ENCODE results near the gene TRERF1.

DNA sequence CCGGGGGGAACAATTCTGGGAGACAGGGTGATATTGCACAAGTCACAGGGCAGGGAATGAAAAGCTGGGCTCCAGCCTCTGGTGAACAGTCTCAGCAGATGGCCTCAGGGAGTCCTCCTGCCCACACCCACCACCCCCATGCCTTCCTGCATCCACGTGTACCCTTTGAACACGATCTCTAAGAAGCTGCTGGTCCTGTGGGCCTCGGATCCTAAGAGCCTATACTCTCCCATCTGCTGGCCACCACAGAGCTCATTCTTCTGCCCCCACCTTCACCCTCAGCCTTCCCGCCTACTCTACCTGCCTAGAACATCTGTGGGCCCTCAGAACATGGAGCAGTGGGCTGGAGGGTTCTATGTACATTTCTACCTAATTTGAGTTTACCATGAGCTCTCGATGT, 60.3 kb downstream of the TRERF1 start:
- TF ChIP-seq EP300 (IDR thresholded peaks at IDR 0.05; ENCODE audit: borderline replicate concordance in 1 of 2, low read depth in 2 of 2, low read length in 2 of 2) (no peak), TBP (IDR thresholded peaks at IDR 0.05; ENCODE audit: low read depth, low read length) (no peak), BACH1 (IDR thresholded peaks at IDR 0.05; ENCODE audit: low read length) (no peak), POLR2AphosphoS5 (IDR thresholded peaks at IDR 0.05; ENCODE audit: low read depth, low read length) (no peak), NRF1 (IDR thresholded peaks at IDR 0.05; ENCODE audit: low read depth, low read length) (no peak), YY1 (IDR thresholded peaks at IDR 0.05; ENCODE audit: low read depth, low read length) (no peak)
- TF ChIP-seq, protein P1, sequence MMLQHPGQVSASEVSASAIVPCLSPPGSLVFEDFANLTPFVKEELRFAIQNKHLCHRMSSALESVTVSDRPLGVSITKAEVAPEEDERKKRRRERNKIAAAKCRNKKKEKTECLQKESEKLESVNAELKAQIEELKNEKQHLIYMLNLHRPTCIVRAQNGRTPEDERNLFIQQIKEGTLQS (IDR thresholded peaks at IDR 0.05; ENCODE audit: insufficient read depth, low read depth, low read length): no peak
- TF ChIP-seq, protein P2, sequence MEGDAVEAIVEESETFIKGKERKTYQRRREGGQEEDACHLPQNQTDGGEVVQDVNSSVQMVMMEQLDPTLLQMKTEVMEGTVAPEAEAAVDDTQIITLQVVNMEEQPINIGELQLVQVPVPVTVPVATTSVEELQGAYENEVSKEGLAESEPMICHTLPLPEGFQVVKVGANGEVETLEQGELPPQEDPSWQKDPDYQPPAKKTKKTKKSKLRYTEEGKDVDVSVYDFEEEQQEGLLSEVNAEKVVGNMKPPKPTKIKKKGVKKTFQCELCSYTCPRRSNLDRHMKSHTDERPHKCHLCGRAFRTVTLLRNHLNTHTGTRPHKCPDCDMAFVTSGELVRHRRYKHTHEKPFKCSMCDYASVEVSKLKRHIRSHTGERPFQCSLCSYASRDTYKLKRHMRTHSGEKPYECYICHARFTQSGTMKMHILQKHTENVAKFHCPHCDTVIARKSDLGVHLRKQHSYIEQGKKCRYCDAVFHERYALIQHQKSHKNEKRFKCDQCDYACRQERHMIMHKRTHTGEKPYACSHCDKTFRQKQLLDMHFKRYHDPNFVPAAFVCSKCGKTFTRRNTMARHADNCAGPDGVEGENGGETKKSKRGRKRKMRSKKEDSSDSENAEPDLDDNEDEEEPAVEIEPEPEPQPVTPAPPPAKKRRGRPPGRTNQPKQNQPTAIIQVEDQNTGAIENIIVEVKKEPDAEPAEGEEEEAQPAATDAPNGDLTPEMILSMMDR (IDR thresholded peaks at IDR 0.05; ENCODE audit: control extremely low read depth in 1 of 3, insufficient read depth in 1 of 3, low read depth in 1 of 3, low read length in 3 of 3): no peak

All from H1 (cell line).